K562 (cell line): ENCODE measurements around the gene HYAL3. TPM values are rescaled to one million over a fixed set of nuclear protein-coding genes. Genes with fewer than 3 reads are reported as not detected.
A peak's percentile ranks its signal among the peaks of the same experiment; 100 is the strongest.

Experiments
- CREM ChIP-seq: IDR thresholded peaks from 2 replicates; pipeline ENCODE4 v1.6.1; 2014; ENCODE audit warnings: antibody characterized with exemption, low read depth
- EP300 ChIP-seq: IDR thresholded peaks from 2 replicates; pipeline ENCODE4 v1.6.1; 2012; ENCODE audit warnings: low read length, improper control_type of control experiment
- EP400 ChIP-seq: fragments of 450-650 bp; IDR thresholded peaks from 2 replicates; pipeline ENCODE4 v1.6.1; 2017; ENCODE audit warnings: antibody characterized with exemption, mild to moderate bottlenecking, moderate library complexity
- HNRNPH1 ChIP-seq: fragments of 200-400 bp; formaldehyde crosslinking; optimal IDR thresholded peaks from 2 replicates; pipeline ENCODE3; 2017; ENCODE audit warnings: low read depth, mild to moderate bottlenecking, low read length, moderate library complexity
- HSF4 ChIP-seq: fragments of 250-450 bp; sonication (Bioruptor Pico); IDR thresholded peaks from 2 replicates; pipeline ENCODE4 v2.1.2; 2022; ENCODE audit warnings: mild to moderate bottlenecking, moderate library complexity, borderline replicate concordance
- JUND ChIP-seq, 2 experiments: IDR thresholded peaks; 2 replicates in 1 of 2; 3 replicates in 1 of 2; pipeline ENCODE4 v1.6.1; 2011; ENCODE audit warnings: borderline replicate concordance in 2 of 2, low read depth in 2 of 2, low read length in 2 of 2, improper control_type of control experiment in 1 of 2, missing biosample characterization in 1 of 2, missing genetic modification characterization in 1 of 2, missing genetic modification reagents in 1 of 2
- MIER1 ChIP-seq: fragments of 450-650 bp; IDR thresholded peaks from 2 replicates; pipeline ENCODE4 v1.6.1; 2016; ENCODE audit warnings: antibody characterized with exemption, mild to moderate bottlenecking, low read depth
- MXI1 ChIP-seq: IDR thresholded peaks from 2 replicates; pipeline ENCODE4 v1.6.1; 2011; ENCODE audit warnings: low read depth, mild to moderate bottlenecking, improper control_type of control experiment, low read length
- NEUROD1 ChIP-seq: fragments of 150-350 bp; IDR thresholded peaks from 2 replicates; pipeline ENCODE4 v1.6.1; 2014; ENCODE audit warnings: borderline replicate concordance, low read length, low read depth; ENCODE audit not compliant: partially characterized antibody
- NFXL1 ChIP-seq: fragments of 450-650 bp; formaldehyde crosslinking; IDR thresholded peaks from 2 replicates; pipeline ENCODE4 v1.4.0; 2021; ENCODE audit warnings: mild to moderate bottlenecking
- POLR2G ChIP-seq: fragments of 200-400 bp; formaldehyde crosslinking; IDR thresholded peaks from 2 replicates; pipeline ENCODE4 v1.6.1; 2017; ENCODE audit warnings: low read depth, mild to moderate bottlenecking, antibody characterized with exemption, low read length, moderate library complexity
- PRDM10 ChIP-seq: fragments of 450-650 bp; IDR thresholded peaks from 2 replicates; pipeline ENCODE4 v1.6.1; 2018; ENCODE audit not compliant: partially characterized antibody
- PTTG1 ChIP-seq: fragments of 450-650 bp; IDR thresholded peaks from 2 replicates; pipeline ENCODE4 v1.6.1; 2016; ENCODE audit warnings: low read depth, mild to moderate bottlenecking, missing genetic modification characterization, missing compliant biosample characterization
- SIN3A ChIP-seq, 2 experiments: fragments of 150-350 bp in 1 of 2; IDR thresholded peaks; 2 replicates each; pipeline ENCODE4 v1.6.1; 2011 to 2016; ENCODE audit warnings: borderline replicate concordance in 2 of 2, low read depth in 2 of 2, low read length in 2 of 2, mild to moderate bottlenecking in 2 of 2, moderate library complexity in 2 of 2; ENCODE audit not compliant: control insufficient read depth in 1 of 2
- SMAD1 ChIP-seq: fragments of 150-350 bp; IDR thresholded peaks from 2 replicates; pipeline ENCODE4 v1.6.1; 2014; ENCODE audit warnings: low read length, low read depth; ENCODE audit not compliant: partially characterized antibody
- TCF3 ChIP-seq: sonication (generic); formaldehyde crosslinking; IDR thresholded peaks from 2 replicates; pipeline ENCODE4 v1.4.0; 2020; ENCODE audit warnings: mild to moderate bottlenecking, missing genetic modification reagents
- ZBTB7A ChIP-seq: IDR thresholded peaks from 2 replicates; pipeline ENCODE4 v1.6.1; 2011; ENCODE audit warnings: low read depth, mild to moderate bottlenecking, low read length, moderate library complexity, borderline replicate concordance; ENCODE audit not compliant: control insufficient read depth
- ZNF785 ChIP-seq: fragments of 250-450 bp; sonication (Bioruptor Pico); IDR thresholded peaks from 2 replicates; pipeline ENCODE4 v1.4.0; 2020; ENCODE audit warnings: mild to moderate bottlenecking
- ZNF830 ChIP-seq: fragments of 250-450 bp; sonication (Bioruptor Pico); IDR thresholded peaks from 2 replicates; pipeline ENCODE4 v1.5.0; 2021; ENCODE audit warnings: mild to moderate bottlenecking
- polyA plus RNA-seq, 8 experiments: library from polyadenylated mRNA; depleted of rRNA in 4 of 8; stranded (reverse) in 5 of 8; unstranded in 3 of 8; fragments of >200 nt; fragmentation: Nextera tagmentation in 2 of 8; fragmentation: Illumina TruSeq in 1 of 8; extraction: Ambion mirVana in 2 of 8; extraction: Trizol in 1 of 8; gene quantifications; 2 replicates each; pipeline versions ENCODE4 v1.2.1 to v1.2.3, GENCODE V29; 2011 to 2014; ENCODE audit warnings: inconsistent platforms in 1 of 8, missing spikeins in 1 of 8
- total RNA-seq, 7 experiments: library from RNA; depleted of rRNA in 6 of 7; stranded (reverse); fragments of >200 nt in 6 of 7; fragmentation: Illumina TruSeq in 2 of 7; extraction: Trizol in 2 of 7; gene quantifications; 2 replicates each; pipeline versions ENCODE4 v1.2.1 to v1.2.3, GENCODE V29; 2011 to 2021; ENCODE audit warnings: low replicate concordance in 1 of 7
- TF ChIP-seq, protein P1 (sequence below): fragments of 450-650 bp; IDR thresholded peaks from 2 replicates; pipeline ENCODE4 v1.6.1; 2016
- TF ChIP-seq, protein P2 (sequence below): fragments of 200-800 bp; sonication (Bioruptor generic); IDR thresholded peaks from 2 replicates; pipeline ENCODE4 v1.6.1; 2017; ENCODE audit warnings: missing genetic modification characterization, missing compliant biosample characterization

HYAL3 gene
- total and polyA plus RNA-seq, 9 of the 15 experiments (the other 6 are each of a cell fraction or from before 2014, with no cell fraction given) = 0.38 to 9.1 (median 6.8) TPM

- TF ChIP-seq EP300 (0 out of 2 replicates have a peak, but pooled peaks have one; percentile 24), MXI1 (0 out of 2 replicates have a peak, but pooled peaks have one; percentile 7), PRDM10 (peak; percentile 100), HSF4 (no peak), MIER1 (no peak), NEUROD1 (peak; percentile 97), ZNF785 (no peak), HNRNPH1 (no peak), EP400 (peak; percentile 73; the same call in 1 of the 2 replicates), TCF3 (CRISPR knock-in tag) (no peak), ZBTB7A (peak; percentile 11; the same call in 1 of the 2 replicates), CREM (no peak), SMAD1 (peak; percentile 30), PTTG1 (no peak), JUND (IDR thresholded peaks at IDR 0.05; ENCODE audit: borderline replicate concordance, low read depth, low read length) (peak; percentile 93), JUND (tag; IDR thresholded peaks at IDR 0.05; ENCODE audit: borderline replicate concordance, low read depth, low read length) (no peak), SIN3A (IDR thresholded peaks at IDR 0.05; ENCODE audit: borderline replicate concordance in 2 of 2, control insufficient read depth in 1 of 2, low read depth in 2 of 2, low read length in 2 of 2) (peak in 1 of 2 experiments; percentile 85; a peak in 3 of 4 replicates), NFXL1 (no peak), ZNF830 (CRISPR knock-in tag) (no peak), POLR2G (peak; percentile 78)
- TF ChIP-seq, protein P1, sequence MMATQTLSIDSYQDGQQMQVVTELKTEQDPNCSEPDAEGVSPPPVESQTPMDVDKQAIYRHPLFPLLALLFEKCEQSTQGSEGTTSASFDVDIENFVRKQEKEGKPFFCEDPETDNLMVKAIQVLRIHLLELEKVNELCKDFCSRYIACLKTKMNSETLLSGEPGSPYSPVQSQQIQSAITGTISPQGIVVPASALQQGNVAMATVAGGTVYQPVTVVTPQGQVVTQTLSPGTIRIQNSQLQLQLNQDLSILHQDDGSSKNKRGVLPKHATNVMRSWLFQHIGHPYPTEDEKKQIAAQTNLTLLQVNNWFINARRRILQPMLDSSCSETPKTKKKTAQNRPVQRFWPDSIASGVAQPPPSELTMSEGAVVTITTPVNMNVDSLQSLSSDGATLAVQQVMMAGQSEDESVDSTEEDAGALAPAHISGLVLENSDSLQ = no peak
- TF ChIP-seq, protein P2, sequence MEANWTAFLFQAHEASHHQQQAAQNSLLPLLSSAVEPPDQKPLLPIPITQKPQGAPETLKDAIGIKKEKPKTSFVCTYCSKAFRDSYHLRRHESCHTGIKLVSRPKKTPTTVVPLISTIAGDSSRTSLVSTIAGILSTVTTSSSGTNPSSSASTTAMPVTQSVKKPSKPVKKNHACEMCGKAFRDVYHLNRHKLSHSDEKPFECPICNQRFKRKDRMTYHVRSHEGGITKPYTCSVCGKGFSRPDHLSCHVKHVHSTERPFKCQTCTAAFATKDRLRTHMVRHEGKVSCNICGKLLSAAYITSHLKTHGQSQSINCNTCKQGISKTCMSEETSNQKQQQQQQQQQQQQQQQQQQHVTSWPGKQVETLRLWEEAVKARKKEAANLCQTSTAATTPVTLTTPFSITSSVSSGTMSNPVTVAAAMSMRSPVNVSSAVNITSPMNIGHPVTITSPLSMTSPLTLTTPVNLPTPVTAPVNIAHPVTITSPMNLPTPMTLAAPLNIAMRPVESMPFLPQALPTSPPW (CRISPR knock-in tag) = peak; percentile 95
Measured at GRCh38 chr3:50321336-50322114, 22.3 kb upstream of the HYAL3 start (continued).
